HEK293 (cell line): ENCODE data around the gene ADCY7.

Experiments
- CTCF ChIA-PET: fragments of 350-600 bp; formaldehyde crosslinking; extraction: SDS; loops from one replicate; lab custom pipeline; 2021; ENCODE audit warnings: antibody characterized with exemption; lab: Yijun Ruan, JAX
- POLR2A ChIA-PET: fragments of 300-600 bp; formaldehyde crosslinking; extraction: SDS; loops from one replicate; lab custom pipeline; 2020; ENCODE audit warnings: antibody characterized with exemption, inconsistent platforms; lab: Yijun Ruan, JAX
- H3K27ac ChIP-seq: fragments of 200-500 bp; sonication (Bioruptor generic); 2 replicates; pipeline ENCODE4 v1.5.1; 2014; ENCODE audit warnings: low read depth, low read length, control low read depth, inconsistent platforms; ENCODE audit errors: extremely low read depth
- H3K36me3 ChIP-seq, 2 experiments: fragments of 200-500 bp in 1 of 2; sonication (Bioruptor generic) in 1 of 2; 1 replicate in 1 of 2; 2 replicates in 1 of 2; pipeline ENCODE4 v1.5.1; 2014 to 2017; ENCODE audit warnings: inconsistent platforms in 2 of 2, low read length in 2 of 2; ENCODE audit not compliant: control insufficient read depth in 2 of 2, insufficient read depth in 1 of 2
- H3K4me1 ChIP-seq: fragments of 200-500 bp; sonication (Bioruptor generic); 2 replicates; pipeline ENCODE4 v1.5.1; 2014; ENCODE audit warnings: mild to moderate bottlenecking, low read length, inconsistent platforms; ENCODE audit not compliant: control insufficient read depth, insufficient read depth
- H3K4me3 ChIP-seq: 2 replicates; pipeline ENCODE4 v1.5.1; 2011; ENCODE audit warnings: low read depth, mild to moderate bottlenecking, control low read depth, low read length, moderate library complexity
- H3K9me3 ChIP-seq: fragments of 200-500 bp; sonication (Bioruptor generic); 2 replicates; pipeline ENCODE4 v1.5.1; 2014; ENCODE audit warnings: low read depth, low read length, inconsistent platforms; ENCODE audit not compliant: control insufficient read depth, insufficient read depth
- GLIS1 ChIP-seq: fragments of 450-650 bp; formaldehyde crosslinking; IDR thresholded peaks from 2 replicates; pipeline ENCODE4 v1.5.1; 2016; ENCODE audit warnings: missing biosample characterization, missing genetic modification characterization
- HOXA7 ChIP-seq: sonication (generic); formaldehyde crosslinking; IDR thresholded peaks from 2 replicates; pipeline ENCODE4 v1.8.1; 2022; ENCODE audit warnings: missing genetic modification reagents, borderline replicate concordance
- MYNN ChIP-seq: fragments of 450-650 bp; formaldehyde crosslinking; IDR thresholded peaks from 2 replicates; pipeline ENCODE4 v1.5.1; 2016; ENCODE audit warnings: missing biosample characterization, missing genetic modification characterization, borderline replicate concordance
- PRDM6 ChIP-seq: fragments of 450-650 bp; formaldehyde crosslinking; IDR thresholded peaks from 2 replicates; pipeline ENCODE4 v1.5.1; 2017; ENCODE audit warnings: missing biosample characterization, missing genetic modification characterization
- SCRT2 ChIP-seq: fragments of 450-650 bp; formaldehyde crosslinking; IDR thresholded peaks from 2 replicates; pipeline ENCODE4 v1.5.1; 2016; ENCODE audit warnings: missing biosample characterization, missing genetic modification characterization
- YY2 ChIP-seq: fragments of 450-650 bp; formaldehyde crosslinking; IDR thresholded peaks from 2 replicates; pipeline ENCODE4 v1.5.1; 2016; ENCODE audit warnings: missing biosample characterization, missing genetic modification characterization
- ZFHX2 ChIP-seq: fragments of 450-650 bp; formaldehyde crosslinking; conservative IDR thresholded peaks from 2 replicates; pipeline ENCODE4 v1.5.1; 2016; ENCODE audit warnings: missing biosample characterization, missing genetic modification characterization
- ZFP3 ChIP-seq: fragments of 450-650 bp; formaldehyde crosslinking; IDR thresholded peaks from 2 replicates; pipeline ENCODE4 v1.5.1; 2016; ENCODE audit warnings: low read depth, missing biosample characterization, missing genetic modification characterization
- ZNF175 ChIP-seq: fragments of 450-650 bp; formaldehyde crosslinking; IDR thresholded peaks from 2 replicates; pipeline ENCODE4 v1.5.1; 2016; ENCODE audit warnings: missing biosample characterization, missing genetic modification characterization
- ZNF202 ChIP-seq: fragments of 450-650 bp; formaldehyde crosslinking; IDR thresholded peaks from 2 replicates; pipeline ENCODE4 v1.5.1; 2016; ENCODE audit warnings: missing biosample characterization, missing genetic modification characterization, borderline replicate concordance
- ZNF488 ChIP-seq: fragments of 450-650 bp; formaldehyde crosslinking; IDR thresholded peaks from 2 replicates; pipeline ENCODE4 v1.5.1; 2016; ENCODE audit warnings: missing biosample characterization, missing genetic modification characterization
- ZNF514 ChIP-seq: fragments of 450-650 bp; formaldehyde crosslinking; IDR thresholded peaks from 2 replicates; pipeline ENCODE4 v1.5.1; 2016; ENCODE audit warnings: missing biosample characterization, missing genetic modification characterization
- ZNF549 ChIP-seq: fragments of 450-650 bp; IDR thresholded peaks from 2 replicates; pipeline ENCODE4 v1.5.1; 2018; ENCODE audit warnings: missing biosample characterization, missing genetic modification characterization, mild to moderate bottlenecking, inconsistent platforms, moderate library complexity
- ZNF768 ChIP-seq: fragments of 450-650 bp; formaldehyde crosslinking; IDR thresholded peaks from 2 replicates; pipeline ENCODE4 v1.5.1; 2018; ENCODE audit warnings: missing biosample characterization, mild to moderate bottlenecking, missing genetic modification characterization
- ZNF837 ChIP-seq: fragments of 450-650 bp; formaldehyde crosslinking; IDR thresholded peaks from 2 replicates; pipeline ENCODE4 v1.5.1; 2016; ENCODE audit warnings: missing biosample characterization, missing genetic modification characterization
- TF ChIP-seq, protein P1 (sequence below): fragments of 450-650 bp; formaldehyde crosslinking; IDR thresholded peaks from 2 replicates; pipeline ENCODE4 v1.5.1; 2016; ENCODE audit warnings: missing biosample characterization, missing genetic modification characterization
- TF ChIP-seq, protein P2 (sequence below): fragments of 450-650 bp; formaldehyde crosslinking; IDR thresholded peaks from 2 replicates; pipeline ENCODE4 v1.5.1; 2016; ENCODE audit warnings: missing biosample characterization, missing genetic modification characterization, low read depth
- TF ChIP-seq, protein P3 (sequence below): fragments of 450-650 bp; IDR thresholded peaks from 2 replicates; pipeline ENCODE4 v1.5.1; 2018; ENCODE audit warnings: missing biosample characterization, missing genetic modification characterization
- TF ChIP-seq, protein P4 (sequence below): fragments of 450-650 bp; formaldehyde crosslinking; conservative IDR thresholded peaks from 2 replicates; pipeline ENCODE4 v1.5.1; 2016; ENCODE audit warnings: low read depth, missing biosample characterization, missing genetic modification characterization

Gene ADCY7

DNA sequence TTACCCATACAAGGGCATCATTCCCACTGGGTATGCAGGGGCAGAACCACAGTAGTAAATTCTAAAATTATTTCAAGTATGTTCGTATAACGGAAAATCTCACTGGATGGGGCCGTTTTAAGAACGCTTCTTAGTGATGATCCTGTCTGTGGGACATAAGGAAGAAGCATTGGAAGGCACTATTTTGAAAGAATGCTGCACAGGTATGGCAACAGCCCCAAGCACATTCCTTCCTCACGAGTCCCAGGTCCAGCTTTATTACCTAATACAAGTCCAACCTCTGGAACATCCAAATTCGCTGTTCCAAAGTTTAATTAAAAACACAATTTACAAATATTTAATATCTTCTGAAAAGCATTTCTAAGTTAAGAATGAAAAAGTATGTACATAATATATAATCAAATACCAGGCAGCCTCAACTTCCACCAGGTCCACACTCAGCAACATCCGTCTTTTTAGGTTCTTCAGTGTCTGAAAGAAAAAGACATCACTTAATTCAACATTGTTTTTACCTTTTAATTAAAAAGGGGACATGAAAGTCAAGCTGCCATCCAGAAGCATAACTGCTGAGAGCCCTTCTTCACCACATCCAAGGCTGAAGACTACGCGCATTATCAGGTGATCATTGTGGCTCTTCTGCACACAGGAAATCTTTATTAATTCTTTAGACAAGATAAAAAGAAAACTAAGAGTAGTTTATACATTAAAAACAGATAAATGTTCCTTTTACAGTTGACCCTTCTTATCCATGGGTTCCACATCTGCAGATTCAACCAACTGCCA, 52.6 kb downstream of the ADCY7 start:
- Histone ChIP-seq H3K4me1 (no peaks in the 10 kb centered on the region), H3K4me3 (no peak overlapping the region), H3K9me3 (no peaks in the 10 kb centered on the region), H3K36me3 (peaks cover 10 to 99% of the 10 kb centered on the region in 2 experiments), H3K27ac (no peak overlapping the region)
- CTCF ChIA-PET, result interaction anchor here (3.0 kb wide), 1 partner anchor 8 kb away, joined by 14 read pairs; no protein-coding TSS in a partner anchor
- TF ChIP-seq PRDM6 (tag by site-specific recombination) (no peak), ZNF514 (tag by site-specific recombination) (no peak), ZNF549 (tag by site-specific recombination) (no peak), HOXA7 (CRISPR knock-in tag) (no peak), ZFHX2 (no peak), MYNN (no peak), YY2 (tag by site-specific recombination) (no peak), SCRT2 (no peak), ZNF768 (no peak), ZFP3 (tag by site-specific recombination) (no peak), ZNF202 (tag by site-specific recombination) (no peak), ZNF175 (tag by site-specific recombination) (no peak), GLIS1 (tag by site-specific recombination) (no peak), ZNF488 (no peak), ZNF837 (tag by site-specific recombination) (no peak)
- TF ChIP-seq, protein P1, sequence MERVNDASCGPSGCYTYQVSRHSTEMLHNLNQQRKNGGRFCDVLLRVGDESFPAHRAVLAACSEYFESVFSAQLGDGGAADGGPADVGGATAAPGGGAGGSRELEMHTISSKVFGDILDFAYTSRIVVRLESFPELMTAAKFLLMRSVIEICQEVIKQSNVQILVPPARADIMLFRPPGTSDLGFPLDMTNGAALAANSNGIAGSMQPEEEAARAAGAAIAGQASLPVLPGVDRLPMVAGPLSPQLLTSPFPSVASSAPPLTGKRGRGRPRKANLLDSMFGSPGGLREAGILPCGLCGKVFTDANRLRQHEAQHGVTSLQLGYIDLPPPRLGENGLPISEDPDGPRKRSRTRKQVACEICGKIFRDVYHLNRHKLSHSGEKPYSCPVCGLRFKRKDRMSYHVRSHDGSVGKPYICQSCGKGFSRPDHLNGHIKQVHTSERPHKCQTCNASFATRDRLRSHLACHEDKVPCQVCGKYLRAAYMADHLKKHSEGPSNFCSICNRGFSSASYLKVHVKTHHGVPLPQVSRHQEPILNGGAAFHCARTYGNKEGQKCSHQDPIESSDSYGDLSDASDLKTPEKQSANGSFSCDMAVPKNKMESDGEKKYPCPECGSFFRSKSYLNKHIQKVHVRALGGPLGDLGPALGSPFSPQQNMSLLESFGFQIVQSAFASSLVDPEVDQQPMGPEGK (tag by site-specific recombination), result no peak
- TF ChIP-seq, protein P2, sequence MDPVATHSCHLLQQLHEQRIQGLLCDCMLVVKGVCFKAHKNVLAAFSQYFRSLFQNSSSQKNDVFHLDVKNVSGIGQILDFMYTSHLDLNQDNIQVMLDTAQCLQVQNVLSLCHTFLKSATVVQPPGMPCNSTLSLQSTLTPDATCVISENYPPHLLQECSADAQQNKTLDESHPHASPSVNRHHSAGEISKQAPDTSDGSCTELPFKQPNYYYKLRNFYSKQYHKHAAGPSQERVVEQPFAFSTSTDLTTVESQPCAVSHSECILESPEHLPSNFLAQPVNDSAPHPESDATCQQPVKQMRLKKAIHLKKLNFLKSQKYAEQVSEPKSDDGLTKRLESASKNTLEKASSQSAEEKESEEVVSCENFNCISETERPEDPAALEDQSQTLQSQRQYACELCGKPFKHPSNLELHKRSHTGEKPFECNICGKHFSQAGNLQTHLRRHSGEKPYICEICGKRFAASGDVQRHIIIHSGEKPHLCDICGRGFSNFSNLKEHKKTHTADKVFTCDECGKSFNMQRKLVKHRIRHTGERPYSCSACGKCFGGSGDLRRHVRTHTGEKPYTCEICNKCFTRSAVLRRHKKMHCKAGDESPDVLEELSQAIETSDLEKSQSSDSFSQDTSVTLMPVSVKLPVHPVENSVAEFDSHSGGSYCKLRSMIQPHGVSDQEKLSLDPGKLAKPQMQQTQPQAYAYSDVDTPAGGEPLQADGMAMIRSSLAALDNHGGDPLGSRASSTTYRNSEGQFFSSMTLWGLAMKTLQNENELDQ (tag by site-specific recombination), result no peak
- TF ChIP-seq, protein P3, sequence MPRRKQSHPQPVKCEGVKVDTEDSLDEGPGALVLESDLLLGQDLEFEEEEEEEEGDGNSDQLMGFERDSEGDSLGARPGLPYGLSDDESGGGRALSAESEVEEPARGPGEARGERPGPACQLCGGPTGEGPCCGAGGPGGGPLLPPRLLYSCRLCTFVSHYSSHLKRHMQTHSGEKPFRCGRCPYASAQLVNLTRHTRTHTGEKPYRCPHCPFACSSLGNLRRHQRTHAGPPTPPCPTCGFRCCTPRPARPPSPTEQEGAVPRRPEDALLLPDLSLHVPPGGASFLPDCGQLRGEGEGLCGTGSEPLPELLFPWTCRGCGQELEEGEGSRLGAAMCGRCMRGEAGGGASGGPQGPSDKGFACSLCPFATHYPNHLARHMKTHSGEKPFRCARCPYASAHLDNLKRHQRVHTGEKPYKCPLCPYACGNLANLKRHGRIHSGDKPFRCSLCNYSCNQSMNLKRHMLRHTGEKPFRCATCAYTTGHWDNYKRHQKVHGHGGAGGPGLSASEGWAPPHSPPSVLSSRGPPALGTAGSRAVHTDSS (tag by site-specific recombination), result no peak
- TF ChIP-seq, protein P4, sequence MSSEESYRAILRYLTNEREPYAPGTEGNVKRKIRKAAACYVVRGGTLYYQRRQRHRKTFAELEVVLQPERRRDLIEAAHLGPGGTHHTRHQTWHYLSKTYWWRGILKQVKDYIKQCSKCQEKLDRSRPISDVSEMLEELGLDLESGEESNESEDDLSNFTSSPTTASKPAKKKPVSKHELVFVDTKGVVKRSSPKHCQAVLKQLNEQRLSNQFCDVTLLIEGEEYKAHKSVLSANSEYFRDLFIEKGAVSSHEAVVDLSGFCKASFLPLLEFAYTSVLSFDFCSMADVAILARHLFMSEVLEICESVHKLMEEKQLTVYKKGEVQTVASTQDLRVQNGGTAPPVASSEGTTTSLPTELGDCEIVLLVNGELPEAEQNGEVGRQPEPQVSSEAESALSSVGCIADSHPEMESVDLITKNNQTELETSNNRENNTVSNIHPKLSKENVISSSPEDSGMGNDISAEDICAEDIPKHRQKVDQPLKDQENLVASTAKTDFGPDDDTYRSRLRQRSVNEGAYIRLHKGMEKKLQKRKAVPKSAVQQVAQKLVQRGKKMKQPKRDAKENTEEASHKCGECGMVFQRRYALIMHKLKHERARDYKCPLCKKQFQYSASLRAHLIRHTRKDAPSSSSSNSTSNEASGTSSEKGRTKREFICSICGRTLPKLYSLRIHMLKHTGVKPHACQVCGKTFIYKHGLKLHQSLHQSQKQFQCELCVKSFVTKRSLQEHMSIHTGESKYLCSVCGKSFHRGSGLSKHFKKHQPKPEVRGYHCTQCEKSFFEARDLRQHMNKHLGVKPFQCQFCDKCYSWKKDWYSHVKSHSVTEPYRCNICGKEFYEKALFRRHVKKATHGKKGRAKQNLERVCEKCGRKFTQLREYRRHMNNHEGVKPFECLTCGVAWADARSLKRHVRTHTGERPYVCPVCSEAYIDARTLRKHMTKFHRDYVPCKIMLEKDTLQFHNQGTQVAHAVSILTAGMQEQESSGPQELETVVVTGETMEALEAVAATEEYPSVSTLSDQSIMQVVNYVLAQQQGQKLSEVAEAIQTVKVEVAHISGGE (tag by site-specific recombination), result no peak
- POLR2A ChIA-PET, result no interaction called here
